Measurements from ENCODE around the gene TMEM132D.

TMEM132D gene

GRCh38 chr12:129075460-129076208, 828.2 kb downstream of the TMEM132D start:
- Histone ChIP-seq H3K9ac (ENCODE audit: low read length) (no peak overlapping the region), H2AFZ (ENCODE audit: low read depth, low read length) (no peak overlapping the region), H3K18ac (ENCODE audit: low read depth in 1 of 2, low read length in 2 of 2) (no peak overlapping the region), H2BK5ac (ENCODE audit: low read depth, low read length, poor library complexity, severe bottlenecking) (no peak overlapping the region), H3K36me3 (ENCODE audit: control insufficient read depth in 1 of 2, insufficient read depth in 2 of 2, low read depth in 1 of 2, low read length in 2 of 2) (no peaks in the 10 kb centered on the region), H2AK5ac (ENCODE audit: low read length, severe bottlenecking) (no peak overlapping the region), H4K8ac (ENCODE audit: low read length) (no peak overlapping the region), H2BK120ac (ENCODE audit: low read depth, low read length) (no peak overlapping the region), H3K23ac (ENCODE audit: low read length in 2 of 2) (no peak overlapping the region), H4K91ac (ENCODE audit: low read length) (no peak overlapping the region), H3K9me3 (ENCODE audit: control insufficient read depth, low read length) (peaks cover 13% of the 10 kb centered on the region), H3K4ac (ENCODE audit: low read depth in 1 of 2, low read length in 2 of 2) (no peak overlapping the region), H3K79me1 (replicated peaks; ENCODE audit: low read length, poor library complexity, severe bottlenecking) (no peaks in the 10 kb centered on the region), H2BK15ac (ENCODE audit: low read depth, poor library complexity, severe bottlenecking) (no peak overlapping the region), H3K27me3 (ENCODE audit: control insufficient read depth in 1 of 2, insufficient read depth in 1 of 2, low read length in 2 of 2) (no peaks in the 10 kb centered on the region), H3K27ac (ENCODE audit: low read length, poor library complexity, severe bottlenecking) (no peak overlapping the region), H3K4me1 (ENCODE audit: control insufficient read depth, insufficient read depth, low read depth, low read length) (no peaks in the 10 kb centered on the region), H3K4me2 (ENCODE audit: low read length, poor library complexity, severe bottlenecking) (no peak overlapping the region), H3K14ac (ENCODE audit: low read length in 2 of 2) (no peak overlapping the region), H2BK12ac (ENCODE audit: low read length in 2 of 2) (no peak overlapping the region), H3K4me3 (ENCODE audit: insufficient read depth in 1 of 2, low read depth in 1 of 2, low read length in 2 of 2) (no peak overlapping the region)
- 55% methylated on average over 3 of the region's 4 CpGs for WGBS
- DNase-seq, result no peak

- no peak overlapping the region for H3K4ac ChIP-seq (ENCODE audit: low read depth in 1 of 2, low read length in 2 of 2)
- H3K36me3 ChIP-seq (ENCODE audit: control insufficient read depth in 1 of 2, insufficient read depth in 2 of 2, low read depth in 1 of 2, low read length in 2 of 2), result no peaks in the 10 kb centered on the region
- H3K4me3 ChIP-seq (ENCODE audit: insufficient read depth in 1 of 2, low read depth in 1 of 2, low read length in 2 of 2), result no peak overlapping the region
- DNase-seq, result no peak
- H3K27me3 ChIP-seq (ENCODE audit: control insufficient read depth in 1 of 2, insufficient read depth in 1 of 2, low read length in 2 of 2), result no peaks in the 10 kb centered on the region
- H3K9me3 ChIP-seq (ENCODE audit: control insufficient read depth, low read length), result peaks cover 13% of the 10 kb centered on the region
- no peak overlapping the region for H4K8ac ChIP-seq (ENCODE audit: low read length)
- H2AFZ ChIP-seq (ENCODE audit: low read depth, low read length), result no peak overlapping the region
- H2AK5ac ChIP-seq (ENCODE audit: low read length, severe bottlenecking), result no peak overlapping the region
- no peaks in the 10 kb centered on the region for H3K79me1 ChIP-seq (replicated peaks; ENCODE audit: low read length, poor library complexity, severe bottlenecking)
- no peak overlapping the region for H2BK12ac ChIP-seq (ENCODE audit: low read length in 2 of 2)
- H2BK120ac ChIP-seq (ENCODE audit: low read depth, low read length), result no peak overlapping the region
- no peak overlapping the region for H4K91ac ChIP-seq (ENCODE audit: low read length)
- no peak overlapping the region for H3K18ac ChIP-seq (ENCODE audit: low read depth in 1 of 2, low read length in 2 of 2)
- no peak overlapping the region for H3K27ac ChIP-seq (ENCODE audit: low read length, poor library complexity, severe bottlenecking)
- no peak overlapping the region for H3K14ac ChIP-seq (ENCODE audit: low read length in 2 of 2)
- H2BK5ac ChIP-seq (ENCODE audit: low read depth, low read length, poor library complexity, severe bottlenecking), result no peak overlapping the region
- no peak overlapping the region for H2BK15ac ChIP-seq (ENCODE audit: low read depth, poor library complexity, severe bottlenecking)
- H3K23ac ChIP-seq (ENCODE audit: low read length in 2 of 2), result no peak overlapping the region
- no peak overlapping the region for H3K9ac ChIP-seq (ENCODE audit: low read length)
- 63% methylated on average over 6 of the region's 6 CpGs for WGBS
- no peak overlapping the region for H3K4me2 ChIP-seq (ENCODE audit: low read length, poor library complexity, severe bottlenecking)
- no peaks in the 10 kb centered on the region for H3K4me1 ChIP-seq (ENCODE audit: control insufficient read depth, insufficient read depth, low read depth, low read length)
Observed at GRCh38 chr12:129074379-129074778, 829.4 kb downstream of the TMEM132D start.

- Histone ChIP-seq H3K4me2 (ENCODE audit: low read length, poor library complexity, severe bottlenecking) (no peak overlapping the region), H3K4me1 (ENCODE audit: control insufficient read depth, insufficient read depth, low read depth, low read length) (no peaks in the 10 kb centered on the region), H3K9ac (ENCODE audit: low read length) (no peak overlapping the region), H2AK5ac (ENCODE audit: low read length, severe bottlenecking) (no peak overlapping the region), H3K4me3 (ENCODE audit: insufficient read depth in 1 of 2, low read depth in 1 of 2, low read length in 2 of 2) (no peak overlapping the region), H2AFZ (ENCODE audit: low read depth, low read length) (no peak overlapping the region), H3K27ac (ENCODE audit: low read length, poor library complexity, severe bottlenecking) (no peak overlapping the region), H4K8ac (ENCODE audit: low read length) (no peak overlapping the region), H3K27me3 (ENCODE audit: control insufficient read depth in 1 of 2, insufficient read depth in 1 of 2, low read length in 2 of 2) (no peaks in the 10 kb centered on the region), H2BK5ac (ENCODE audit: low read depth, low read length, poor library complexity, severe bottlenecking) (no peak overlapping the region), H3K14ac (ENCODE audit: low read length in 2 of 2) (no peak overlapping the region), H2BK15ac (ENCODE audit: low read depth, poor library complexity, severe bottlenecking) (no peak overlapping the region), H3K18ac (ENCODE audit: low read depth in 1 of 2, low read length in 2 of 2) (no peak overlapping the region), H3K79me1 (replicated peaks; ENCODE audit: low read length, poor library complexity, severe bottlenecking) (no peaks in the 10 kb centered on the region), H3K9me3 (ENCODE audit: control insufficient read depth, low read length) (peaks cover 13% of the 10 kb centered on the region), H3K36me3 (ENCODE audit: control insufficient read depth in 1 of 2, insufficient read depth in 2 of 2, low read depth in 1 of 2, low read length in 2 of 2) (no peaks in the 10 kb centered on the region), H3K4ac (ENCODE audit: low read depth in 1 of 2, low read length in 2 of 2) (no peak overlapping the region), H3K23ac (ENCODE audit: low read length in 2 of 2) (no peak overlapping the region), H4K91ac (ENCODE audit: low read length) (no peak overlapping the region), H2BK12ac (ENCODE audit: low read length in 2 of 2) (no peak overlapping the region), H2BK120ac (ENCODE audit: low read depth, low read length) (no peak overlapping the region)
- WGBS, result 91% methylated on average over 21 of the region's 21 CpGs
- DNase-seq, result no peak
Observed at GRCh38 chr12:129073157-129073915, 830.5 kb downstream of the TMEM132D start.

GRCh38 chr12:129071362-129071761, 832.5 kb downstream of the TMEM132D start:
- H3K9me3 ChIP-seq (ENCODE audit: control insufficient read depth, low read length), result peaks cover 19% of the 10 kb centered on the region
- no peak overlapping the region for H3K9ac ChIP-seq (ENCODE audit: low read length)
- H3K4me2 ChIP-seq (ENCODE audit: low read length, poor library complexity, severe bottlenecking), result no peak overlapping the region
- no peaks in the 10 kb centered on the region for H3K27me3 ChIP-seq (ENCODE audit: control insufficient read depth in 1 of 2, insufficient read depth in 1 of 2, low read length in 2 of 2)
- no peak overlapping the region for H2BK15ac ChIP-seq (ENCODE audit: low read depth, poor library complexity, severe bottlenecking)
- H3K36me3 ChIP-seq (ENCODE audit: control insufficient read depth in 1 of 2, insufficient read depth in 2 of 2, low read depth in 1 of 2, low read length in 2 of 2), result no peaks in the 10 kb centered on the region
- no peak overlapping the region for H3K18ac ChIP-seq (ENCODE audit: low read depth in 1 of 2, low read length in 2 of 2)
- H3K27ac ChIP-seq (ENCODE audit: low read length, poor library complexity, severe bottlenecking), result no peak overlapping the region
- H3K4me3 ChIP-seq (ENCODE audit: insufficient read depth in 1 of 2, low read depth in 1 of 2, low read length in 2 of 2), result no peak overlapping the region
- no peak overlapping the region for H2AFZ ChIP-seq (ENCODE audit: low read depth, low read length)
- no peak overlapping the region for H3K23ac ChIP-seq (ENCODE audit: low read length in 2 of 2)
- H4K91ac ChIP-seq (ENCODE audit: low read length), result no peak overlapping the region
- no peak for DNase-seq
- no peak overlapping the region for H4K8ac ChIP-seq (ENCODE audit: low read length)
- H2BK120ac ChIP-seq (ENCODE audit: low read depth, low read length), result no peak overlapping the region
- H2AK5ac ChIP-seq (ENCODE audit: low read length, severe bottlenecking), result no peak overlapping the region
- no peak overlapping the region for H2BK5ac ChIP-seq (ENCODE audit: low read depth, low read length, poor library complexity, severe bottlenecking)
- H3K79me1 ChIP-seq (replicated peaks; ENCODE audit: low read length, poor library complexity, severe bottlenecking), result no peaks in the 10 kb centered on the region
- H2BK12ac ChIP-seq (ENCODE audit: low read length in 2 of 2), result no peak overlapping the region
- H3K14ac ChIP-seq (ENCODE audit: low read length in 2 of 2), result no peak overlapping the region
- 51% methylated on average over 3 of the region's 4 CpGs for whole genome bisulfite sequencing
- H3K4ac ChIP-seq (ENCODE audit: low read depth in 1 of 2, low read length in 2 of 2), result no peak overlapping the region
- no peaks in the 10 kb centered on the region for H3K4me1 ChIP-seq (ENCODE audit: control insufficient read depth, insufficient read depth, low read depth, low read length)

Data from mesenchymal stem cell (in vitro differentiated cells and primary cell).